GM18861 (cell line): Measurements from ENCODE around the gene MTHFD1L.
"Not testable (repeated sequence)": the region's sequence is repeated elsewhere in the genome, so short reads cannot be mapped to it uniquely, and the experiment has no call there.

Source experiments
- ATAC-seq: cut with Tn5 transposase; IDR thresholded peaks from one replicate; pipeline ENCODE4 v1.9.1; 2021; ENCODE audit not compliant: unreplicated experiment

Gene MTHFD1L

GRCh38 chr6:151012321-151013294 is 147.1 kb downstream of the MTHFD1L start:
- no peak for ATAC-seq

GRCh38 chr6:151014404-151015100 is 149.1 kb downstream of the MTHFD1L start:
- no peak for ATAC-seq

- no peak for ATAC-seq
These were observed 149.7 kb downstream of the MTHFD1L start for GRCh38 chr6:151015101-151015700.

GRCh38 chr6:151016107-151016506 is 150.6 kb downstream of the MTHFD1L start:
- ATAC-seq: no peak

- ATAC-seq: no peak
These were observed 152.5 kb downstream of the MTHFD1L start for GRCh38 chr6:151018046-151018445.

GRCh38 chr6:151018911-151019782 is 153.6 kb downstream of the MTHFD1L start:
- no peak for ATAC-seq

GRCh38 chr6:151021896-151022295 is 156.4 kb downstream of the MTHFD1L start:
- ATAC-seq: no peak

GRCh38 chr6:151022492-151022891 is 157.0 kb downstream of the MTHFD1L start:
- no peak for ATAC-seq

GRCh38 chr6:151023342-151023741 is 157.8 kb downstream of the MTHFD1L start:
- ATAC-seq: no peak

GRCh38 chr6:151024597-151024996 is 159.1 kb downstream of the MTHFD1L start:
- no peak for ATAC-seq

- no peak for ATAC-seq
These were observed 159.6 kb downstream of the MTHFD1L start for GRCh38 chr6:151025076-151025475.

- no peak for ATAC-seq
These were observed 160.7 kb downstream of the MTHFD1L start for GRCh38 chr6:151026041-151026663.

GRCh38 chr6:151027295-151027747 is 161.8 kb downstream of the MTHFD1L start:
- no peak for ATAC-seq

- no peak for ATAC-seq
These were observed 162.7 kb downstream of the MTHFD1L start for GRCh38 chr6:151027936-151028838.

GRCh38 chr6:151029970-151030369 is 164.5 kb downstream of the MTHFD1L start:
- no peak for ATAC-seq

GRCh38 chr6:151032034-151032433 is 166.5 kb downstream of the MTHFD1L start:
- no peak for ATAC-seq

GRCh38 chr6:151034825-151035781 is 169.6 kb downstream of the MTHFD1L start:
- ATAC-seq: no peak

- ATAC-seq: not testable (repeated sequence)
These were observed 170.8 kb downstream of the MTHFD1L start for GRCh38 chr6:151036211-151036721.
